Urinary bladder (tissue), 4 donors: ENCODE data around the gene AKAP9. TPM values are rescaled to one million over a fixed set of nuclear protein-coding genes. Genes with fewer than 3 reads are reported as not detected.
"Not testable (repeated sequence)": the region's sequence is repeated elsewhere in the genome, so short reads cannot be mapped to it uniquely, and the experiment has no call there.

ENCODE experiments used
- DNase-seq: peaks from one replicate; pipeline ENCODE4 v3.0.0-alpha.2; 2015; ENCODE audit errors: extremely low spot score
- H3K27ac ChIP-seq: one replicate; pipeline ENCODE4 v1.5.1; 2013; ENCODE audit warnings: low read depth, mild to moderate bottlenecking, moderate library complexity
- H3K36me3 ChIP-seq: one replicate; pipeline ENCODE4 v1.6.1; 2013; ENCODE audit warnings: mild to moderate bottlenecking, moderate library complexity; ENCODE audit not compliant: insufficient read depth
- H3K4me1 ChIP-seq: one replicate; pipeline ENCODE4 v1.6.1; 2013; ENCODE audit warnings: mild to moderate bottlenecking, moderate library complexity; ENCODE audit not compliant: insufficient read depth
- H3K4me3 ChIP-seq: one replicate; pipeline ENCODE4 v1.5.1; 2013; ENCODE audit warnings: low read depth, low read length
- WGBS: extraction: QIAGEN DNeasy Blood & Tissue Kit; methylation state at CpG from one replicate; pipeline ENCODE4 v1.1.7; 2013; 5-methylcytosine and 5-hydroxymethylcytosine counted together
- polyA plus RNA-seq: library from polyadenylated mRNA; stranded (reverse); fragments of 200-250 nt; gene quantifications from one replicate; pipeline ENCODE4 v1.2.3, GENCODE V29; 2013
- total RNA-seq: library from RNA; depleted of rRNA; stranded (reverse); fragments of >200 nt; gene quantifications from one replicate; pipeline ENCODE4 v1.2.3, GENCODE V29; 2014
- donor health status: healthy with polysubstance abuse.
- donor health status: healthy.

Gene AKAP9
- total and polyA plus RNA-seq, 2 donors = 11.7 to 180 TPM

- H3K36me3 ChIP-seq = peaks cover 2% of the 10 kb centered on the region
- no peak overlapping the region for H3K4me3 ChIP-seq
- 95% methylated on average over 3 of the region's 3 CpGs for WGBS
- no peak overlapping the region for H3K27ac ChIP-seq
- H3K4me1 ChIP-seq = no peaks in the 10 kb centered on the region
- no peak for DNase-seq
Observed at GRCh38 chr7:92072708-92073107, 132.0 kb downstream of the AKAP9 start.

GRCh38 chr7:92075455-92076158 is 134.9 kb downstream of the AKAP9 start:
- Histone ChIP-seq H3K4me3 (no peak overlapping the region), H3K4me1 (no peaks in the 10 kb centered on the region), H3K36me3 (peaks cover 7% of the 10 kb centered on the region), H3K27ac (no peak overlapping the region)
- 87% methylated on average over 4 of the region's 4 CpGs for WGBS
- no peak for DNase-seq

GRCh38 chr7:92076509-92076908 is 135.8 kb downstream of the AKAP9 start:
- Histone ChIP-seq H3K4me1 (no peaks in the 10 kb centered on the region), H3K4me3 (no peak overlapping the region), H3K27ac (no peak overlapping the region), H3K36me3 (peaks cover 7% of the 10 kb centered on the region)
- peak; percentile 25 for DNase-seq
- WGBS = 32% methylated on average over 1 of the region's 1 CpG

- not testable (repeated sequence) for H3K4me1 ChIP-seq
Observed at GRCh38 chr7:92083922-92084321, 143.3 kb downstream of the AKAP9 start.

GRCh38 chr7:92088266-92088665 is 147.6 kb downstream of the AKAP9 start:
- Histone ChIP-seq H3K36me3 (peaks cover 11% of the 10 kb centered on the region), H3K4me3 (no peak overlapping the region), H3K4me1 (no peaks in the 10 kb centered on the region), H3K27ac (no peak overlapping the region)
- no peak for DNase-seq
- WGBS = 99% methylated on average over 1 of the region's 1 CpG

More at GRCh38 chr7:92083922-92084321, 143.3 kb downstream of the AKAP9 start:
- H3K27ac ChIP-seq, H3K4me3 ChIP-seq, DNase-seq: not testable (repeated sequence)
- WGBS = 97% methylated on average over 6 of the region's 6 CpGs
- H3K36me3 ChIP-seq = peaks cover 12% of the 10 kb centered on the region

GRCh38 chr7:92092210-92092609 is 151.5 kb downstream of the AKAP9 start:
- H3K27ac ChIP-seq = no peak overlapping the region
- no peak overlapping the region for H3K4me3 ChIP-seq
- H3K4me1 ChIP-seq = no peaks in the 10 kb centered on the region
- peaks cover 11% of the 10 kb centered on the region for H3K36me3 ChIP-seq
- DNase-seq = no peak
- 90% methylated on average over 1 of the region's 1 CpG for WGBS

DNA sequence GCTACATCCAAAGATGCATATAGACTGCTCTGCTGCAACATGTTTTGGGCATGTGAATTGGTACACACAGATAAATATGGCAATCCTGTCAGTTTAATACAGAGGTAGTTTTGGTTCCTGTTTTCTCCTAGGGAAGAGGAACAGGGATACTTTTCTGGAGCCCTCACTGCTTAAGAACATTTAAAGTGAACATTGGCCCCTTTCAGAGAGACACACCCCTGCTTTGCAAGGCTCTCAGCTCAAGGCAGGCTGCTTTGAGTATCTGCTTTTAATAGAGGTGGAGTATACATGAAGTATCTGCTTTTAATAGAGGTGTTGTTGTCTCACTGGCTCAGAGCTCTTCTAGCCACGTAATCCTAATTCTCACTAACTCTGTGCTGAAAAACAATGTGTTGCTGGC is 154.7 kb downstream of the AKAP9 start:
- no peak for DNase-seq
- peaks cover 10% of the 10 kb centered on the region for H3K36me3 ChIP-seq
- H3K27ac ChIP-seq = no peak overlapping the region

GRCh38 chr7:92100534-92100933 is 159.9 kb downstream of the AKAP9 start:
- DNase-seq = no peak
- no peak overlapping the region for H3K4me3 ChIP-seq
- 99% methylated on average over 1 of the region's 1 CpG for WGBS
- no peak overlapping the region for H3K27ac ChIP-seq
- peaks cover 14% of the 10 kb centered on the region for H3K36me3 ChIP-seq
- H3K4me1 ChIP-seq = no peaks in the 10 kb centered on the region

More for the DNA sequence above, 154.7 kb downstream of the AKAP9 start:
- whole genome bisulfite sequencing = 77% methylated on average over 1 of the region's 1 CpG
- Histone ChIP-seq H3K4me1 (no peaks in the 10 kb centered on the region), H3K4me3 (no peak overlapping the region)

DNA sequence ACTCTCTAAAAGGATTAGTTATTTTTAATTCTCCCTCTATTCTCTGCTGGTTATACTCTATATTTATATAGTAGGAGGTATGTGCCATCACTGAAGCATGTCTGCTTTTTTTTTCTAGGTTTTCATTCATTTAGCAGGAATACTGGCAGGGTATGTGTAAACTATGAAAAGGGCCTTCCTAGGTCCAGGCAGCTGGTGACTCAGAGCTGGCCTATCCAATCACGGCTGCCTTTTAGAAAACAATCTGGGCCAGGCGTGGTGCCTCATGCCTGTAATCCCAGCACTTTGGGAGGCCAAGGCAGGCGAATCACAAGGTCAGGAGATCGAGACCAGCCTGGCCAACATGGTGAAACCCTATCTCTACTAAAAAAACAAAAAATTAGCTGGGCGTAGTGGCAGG is 162.2 kb downstream of the AKAP9 start:
- not testable (repeated sequence) for H3K4me3 ChIP-seq, H3K4me1 ChIP-seq, H3K36me3 ChIP-seq, H3K27ac ChIP-seq, DNase-seq
- 96% methylated on average over 5 of the region's 5 CpGs for WGBS

- Histone ChIP-seq H3K27ac (no peak overlapping the region), H3K36me3 (peaks cover 3% of the 10 kb centered on the region), H3K4me3 (no peak overlapping the region), H3K4me1 (no peaks in the 10 kb centered on the region)
- WGBS = 95% methylated on average over 8 of the region's 8 CpGs
- DNase-seq = no peak
Observed at GRCh38 chr7:92108821-92109220, 168.2 kb downstream of the AKAP9 start.

GRCh38 chr7:92110857-92111256 is 170.2 kb downstream of the AKAP9 start:
- H3K27ac ChIP-seq = no peak overlapping the region
- no peak overlapping the region for H3K4me3 ChIP-seq
- DNase-seq = no peak
- peaks cover 3% of the 10 kb centered on the region for H3K36me3 ChIP-seq
- WGBS = 80% methylated on average over 2 of the region's 2 CpGs
- no peaks in the 10 kb centered on the region for H3K4me1 ChIP-seq

DNA sequence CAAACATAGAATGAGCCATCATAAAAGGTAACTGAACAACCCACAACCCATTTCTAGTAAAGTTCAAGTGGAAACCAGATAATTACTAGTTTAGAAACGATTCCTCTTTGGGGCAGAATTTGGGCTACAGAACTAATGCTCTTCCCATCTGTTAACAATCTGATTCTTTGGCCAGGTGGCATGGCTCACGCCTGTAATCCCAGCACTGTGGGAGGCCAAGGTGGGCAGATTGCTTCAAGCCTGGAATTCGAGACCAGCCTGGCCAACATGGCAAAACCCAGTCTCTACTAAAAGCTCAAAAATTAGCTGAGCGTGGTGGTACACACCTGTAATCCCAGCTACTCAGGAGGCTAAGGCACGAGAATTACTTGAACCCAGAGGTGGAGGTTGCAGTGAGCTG is 175.2 kb downstream of the AKAP9 start:
- H3K27ac ChIP-seq = no peak overlapping the region
- H3K36me3 ChIP-seq = peaks cover 3% of the 10 kb centered on the region
- no peak for DNase-seq
- no peaks in the 10 kb centered on the region for H3K4me1 ChIP-seq
- 97% methylated on average over 5 of the region's 5 CpGs for WGBS
- H3K4me3 ChIP-seq = no peak overlapping the region

DNA sequence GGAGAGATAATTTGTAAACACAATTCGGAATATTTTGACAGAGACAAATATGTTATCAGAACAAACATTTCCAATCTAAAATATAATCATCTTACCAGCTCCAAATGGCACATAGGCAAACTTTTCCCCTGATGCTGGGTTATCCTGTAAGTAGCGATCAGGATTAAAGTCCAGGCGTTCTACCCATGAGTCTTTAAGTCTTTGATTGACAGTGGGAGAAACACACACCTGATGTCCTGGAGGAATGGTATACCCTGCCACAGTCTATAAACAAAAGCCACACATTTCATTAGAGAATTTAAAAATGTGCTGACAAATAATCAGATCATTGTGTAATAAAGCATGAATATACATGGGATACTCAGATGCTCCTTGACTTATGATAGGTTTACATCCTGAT is 176.3 kb downstream of the AKAP9 start:
- Histone ChIP-seq H3K36me3 (no peaks in the 10 kb centered on the region), H3K4me3 (no peak overlapping the region), H3K4me1 (no peaks in the 10 kb centered on the region), H3K27ac (no peak overlapping the region)
- 91% methylated on average over 3 of the region's 3 CpGs for WGBS
- DNase-seq = no peak

- Histone ChIP-seq H3K36me3 (peaks cover 3% of the 10 kb centered on the region), H3K4me1 (no peaks in the 10 kb centered on the region), H3K4me3 (no peak overlapping the region), H3K27ac (no peak overlapping the region)
- DNase-seq = no peak
- WGBS = 72% methylated on average over 1 of the region's 1 CpG
Observed at GRCh38 chr7:92119213-92119759, 178.6 kb downstream of the AKAP9 start.
